ENCODE data around the gene DMD.
A peak's percentile ranks its signal among the peaks of the same experiment; 100 is the strongest.
"Not testable (repeated sequence)": the region's sequence is repeated elsewhere in the genome, so short reads cannot be mapped to it uniquely, and the experiment has no call there.

DMD gene

GRCh38 chrX:32016195-32016594 is 1195.2 kb downstream of the DMD start:
- DNase-seq (ENCODE audit: low read depth): no peak

DNA sequence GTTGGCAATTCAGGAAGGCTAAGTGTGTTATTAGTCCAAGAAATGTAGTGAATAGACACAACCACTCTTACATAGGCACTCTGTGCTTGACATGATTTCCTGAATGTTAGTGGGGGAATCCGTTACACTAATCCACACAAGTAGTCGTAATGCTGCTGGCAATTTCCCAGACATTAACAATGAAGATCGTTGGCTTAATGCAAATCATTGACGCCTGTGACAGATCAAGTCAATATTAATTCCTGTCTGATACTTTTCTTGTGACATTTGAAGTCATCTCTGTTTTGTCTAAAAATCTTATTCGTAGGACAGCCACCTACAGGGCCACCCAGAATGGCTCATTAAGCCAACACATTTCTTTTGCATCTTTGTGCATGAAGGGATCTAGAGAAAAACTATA is 1200.4 kb downstream of the DMD start:
- no peak for DNase-seq (ENCODE audit: low read depth)

- DNase-seq (ENCODE audit: low read depth): no peak
These were observed 1201.1 kb downstream of the DMD start for GRCh38 chrX:32010212-32010611.

DNA sequence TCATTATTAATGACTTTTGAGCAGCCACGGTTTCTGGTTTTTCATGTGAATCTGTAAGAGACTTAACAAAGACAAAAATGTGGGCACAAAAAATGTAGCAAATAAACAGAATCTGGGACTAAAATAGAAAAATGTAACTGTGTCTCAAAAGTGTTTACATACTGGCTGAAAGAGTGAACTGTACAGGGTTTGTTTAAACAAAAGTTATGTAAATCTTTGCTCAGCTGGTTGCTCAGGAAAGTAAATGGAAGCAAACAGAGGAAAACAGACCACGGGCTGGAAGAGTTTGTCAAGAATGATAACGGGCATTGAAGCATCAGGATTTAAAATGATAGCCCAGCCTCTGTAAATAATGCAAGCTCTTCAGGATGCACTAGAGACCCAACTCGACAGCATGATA is 1217.7 kb downstream of the DMD start:
- DNase-seq (ENCODE audit: low read depth): no peak

GRCh38 chrX:31988975-31989374 is 1222.4 kb downstream of the DMD start:
- DNase-seq (ENCODE audit: low read depth): no peak

DNA sequence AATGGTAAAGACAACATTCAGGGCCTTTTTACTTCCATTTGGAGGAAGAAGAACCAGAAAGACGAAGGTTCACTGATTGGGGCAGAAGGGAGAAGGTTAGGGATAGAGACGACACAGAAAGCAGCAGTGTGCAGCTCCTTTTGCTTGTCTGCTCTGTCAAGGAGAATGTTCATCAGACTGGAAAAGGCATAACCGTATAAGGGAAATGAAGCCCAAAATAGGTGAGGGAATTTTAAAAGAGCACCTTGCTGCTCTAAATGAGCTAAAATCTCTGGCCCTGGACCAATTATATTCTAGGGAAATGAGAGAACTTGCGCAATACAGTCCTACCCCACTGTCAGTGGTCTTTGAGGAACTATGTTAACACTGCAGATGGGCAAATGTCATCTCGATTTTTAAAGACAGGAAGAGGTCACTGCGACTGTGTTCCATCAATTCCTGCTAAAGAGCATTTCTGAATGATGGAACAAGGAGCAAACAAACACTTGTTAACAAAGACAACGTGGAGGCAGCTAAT is 1229.7 kb downstream of the DMD start:
- no peak for DNase-seq (ENCODE audit: low read depth)

GRCh38 chrX:31969714-31970113 is 1241.6 kb downstream of the DMD start:
- DNase-seq (ENCODE audit: low read depth): no peak

DNA sequence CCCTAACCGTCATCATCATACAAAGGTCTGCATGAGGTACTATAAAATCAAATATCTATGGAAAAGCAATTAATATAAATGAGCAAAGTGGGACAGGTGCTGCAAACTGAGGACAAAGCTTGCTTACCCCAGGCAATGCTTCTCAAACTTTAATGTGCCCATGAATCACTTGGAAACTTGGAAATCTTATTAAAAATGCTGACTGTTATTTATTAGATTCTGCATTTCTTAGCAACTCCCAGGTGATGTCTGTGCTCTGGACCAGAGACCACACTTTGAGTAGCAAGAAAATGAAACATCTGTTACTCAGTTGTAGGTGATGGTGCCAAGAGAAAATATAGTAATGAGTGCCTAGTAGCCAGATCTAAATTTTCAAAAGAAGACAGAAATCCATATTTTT is 1249.1 kb downstream of the DMD start:
- DNase-seq (ENCODE audit: low read depth): no peak

- DNase-seq (ENCODE audit: low read depth): no peak
These were observed 1276.4 kb downstream of the DMD start for GRCh38 chrX:31934842-31935370.

- DNase-seq (ENCODE audit: low read depth): no peak
These were observed 1277.3 kb downstream of the DMD start for GRCh38 chrX:31934015-31934414.

GRCh38 chrX:31932769-31933168 is 1278.6 kb downstream of the DMD start:
- no peak for DNase-seq (ENCODE audit: low read depth)

- DNase-seq (ENCODE audit: low read depth): not testable (repeated sequence)
These were observed 1279.0 kb downstream of the DMD start for GRCh38 chrX:31932320-31932719.

DNA sequence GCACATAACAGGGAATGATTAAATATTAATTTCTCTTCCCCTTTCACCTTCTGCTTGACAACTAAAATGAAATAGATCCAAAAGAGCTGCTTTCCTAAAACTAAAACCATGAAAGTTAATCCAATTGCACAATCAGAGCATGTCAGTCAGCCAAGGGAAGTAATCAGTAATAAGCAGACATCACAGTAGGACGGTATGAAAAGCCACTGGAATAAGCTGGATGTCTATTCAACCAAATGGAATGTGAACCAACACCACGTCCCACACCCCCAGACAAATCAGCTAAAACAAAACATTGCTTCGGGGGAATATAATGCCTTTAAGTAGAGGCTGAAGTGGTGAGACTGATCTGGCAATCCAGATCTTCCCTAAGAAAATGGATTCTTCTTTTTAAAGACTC is 1280.1 kb downstream of the DMD start:
- DNase-seq (ENCODE audit: low read depth): no peak

- DNase-seq (ENCODE audit: low read depth): no peak
These were observed 1282.0 kb downstream of the DMD start for GRCh38 chrX:31929366-31929765.

GRCh38 chrX:31921236-31921635 is 1290.1 kb downstream of the DMD start:
- no peak for DNase-seq (ENCODE audit: low read depth)

DNA sequence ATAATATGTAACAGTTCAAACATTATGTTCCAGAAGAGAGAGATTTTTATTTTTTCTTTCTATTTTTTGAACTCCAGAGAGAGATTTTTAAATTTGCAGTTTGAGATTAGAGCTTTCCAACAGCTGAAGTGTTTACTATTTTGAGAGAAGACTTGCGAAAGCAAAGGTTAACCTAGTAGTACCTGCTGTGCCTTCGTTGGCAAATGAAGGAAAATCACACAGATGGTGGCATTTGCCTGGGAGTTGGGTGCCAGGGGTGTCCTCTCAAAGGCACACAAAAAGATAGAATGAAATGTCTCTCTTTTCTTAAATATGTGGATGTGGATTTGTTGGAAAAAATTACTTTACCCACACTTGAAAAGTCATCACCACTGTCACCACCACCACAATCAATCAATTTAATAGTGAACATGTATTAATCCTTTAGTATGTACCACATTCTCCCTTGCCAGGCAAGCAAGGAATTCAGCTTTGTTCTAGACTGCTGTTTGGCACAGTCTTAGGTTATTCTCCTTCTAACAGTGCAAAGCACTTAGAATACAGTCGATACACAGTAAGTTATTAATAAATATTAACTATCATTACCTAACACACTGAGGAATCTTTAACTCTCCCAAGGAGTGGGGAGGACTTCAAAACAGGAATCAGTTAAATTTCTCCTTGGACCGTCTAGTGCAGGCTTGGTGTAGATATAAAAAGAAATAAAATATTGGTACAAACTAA is 1301.3 kb downstream of the DMD start:
- no peak for DNase-seq (ENCODE audit: low read depth)

DNA sequence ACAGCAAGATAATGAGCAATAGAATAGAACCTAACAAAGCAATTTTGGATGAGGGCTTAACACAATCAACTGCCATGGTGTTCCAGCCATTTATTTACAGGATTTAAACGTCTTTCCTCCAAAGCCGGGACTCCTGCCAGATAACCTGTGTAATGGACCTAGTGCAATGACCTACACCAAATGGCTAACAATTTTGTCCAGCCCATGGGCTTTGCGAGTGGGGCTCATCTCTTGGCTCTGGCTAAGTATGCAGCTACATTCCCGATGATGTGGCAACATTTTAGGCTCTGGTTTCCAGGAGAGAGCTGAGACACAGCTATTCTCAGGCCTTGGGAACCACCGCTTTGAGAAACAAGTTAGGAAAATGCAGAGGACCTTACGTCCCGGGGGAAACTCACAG is 1317.2 kb downstream of the DMD start:
- DNase-seq (ENCODE audit: low read depth): no peak

GRCh38 chrX:31893525-31893924 is 1317.8 kb downstream of the DMD start:
- DNase-seq (ENCODE audit: low read depth): no peak

GRCh38 chrX:31889088-31889487 is 1322.3 kb downstream of the DMD start:
- no peak for DNase-seq (ENCODE audit: low read depth)

DNA sequence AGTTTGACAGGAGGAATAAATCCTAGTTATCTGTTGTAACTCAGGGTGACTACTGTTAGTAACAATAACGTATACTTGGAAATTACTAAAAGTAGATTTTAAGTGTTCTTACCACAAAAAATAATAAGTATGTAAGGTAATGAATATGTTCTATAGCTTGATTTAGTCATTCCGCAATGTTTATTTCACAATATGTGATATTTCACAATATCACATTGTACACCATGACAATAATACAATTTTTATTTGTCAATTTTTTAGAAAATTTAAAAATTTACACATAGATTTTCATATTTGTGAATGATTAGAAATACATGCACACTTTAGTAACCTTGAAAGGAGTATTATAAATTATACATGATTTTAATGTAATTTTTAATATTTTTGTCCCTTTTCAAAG is 1326.8 kb downstream of the DMD start:
- DNase-seq (ENCODE audit: low read depth): no peak

- DNase-seq (ENCODE audit: low read depth): peak; percentile 14
These were observed 1339.3 kb downstream of the DMD start for GRCh38 chrX:31872007-31872406.

DNA sequence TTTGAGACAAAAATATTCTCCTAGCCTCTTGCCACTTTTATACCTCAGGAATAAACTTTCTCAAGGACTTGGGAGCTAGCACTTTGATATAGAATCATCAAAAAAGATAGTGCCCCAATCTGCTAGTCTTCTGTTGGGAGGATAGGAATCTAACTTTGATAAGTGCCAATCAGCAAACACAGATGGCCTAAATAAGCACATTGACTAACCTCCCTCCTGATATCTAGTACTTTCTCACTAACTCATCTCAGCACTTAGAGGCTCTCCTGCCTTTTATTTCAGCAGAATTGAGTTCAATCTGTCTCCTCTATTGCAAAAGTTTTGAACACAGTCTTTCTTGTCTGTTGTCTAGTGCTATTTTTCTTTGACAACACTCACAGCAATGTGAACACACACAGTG is 1341.1 kb downstream of the DMD start:
- DNase-seq (ENCODE audit: low read depth): no peak

DNA sequence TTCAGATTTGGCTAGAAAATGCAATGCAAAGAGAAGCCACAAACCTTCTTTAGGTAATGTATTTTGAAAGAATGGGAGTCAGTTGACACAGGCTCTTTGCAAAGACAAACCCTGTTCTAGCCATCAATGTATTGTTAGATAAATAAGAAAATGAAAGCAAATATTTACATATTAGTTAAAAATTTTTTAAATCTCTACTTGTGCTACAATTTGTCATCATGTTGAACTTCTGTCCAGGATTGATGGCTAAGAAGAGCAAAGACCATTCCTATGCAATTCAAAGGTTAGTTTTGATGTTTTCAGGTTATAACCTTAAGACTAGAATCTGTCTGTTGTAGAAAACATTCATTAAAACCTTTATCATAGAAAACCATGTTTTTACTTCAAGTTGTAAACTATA is 1350.7 kb downstream of the DMD start:
- DNase-seq (ENCODE audit: low read depth): no peak

GRCh38 chrX:31858915-31859314 is 1352.4 kb downstream of the DMD start:
- DNase-seq (ENCODE audit: low read depth): no peak

Data from CMK (cell line).